GM12878 (cell line): Measurements from ENCODE around the gene PELI2. TPM values are rescaled to one million over a fixed set of nuclear protein-coding genes. Genes with fewer than 3 reads are reported as not detected.

ENCODE experiments used
- ATAC-seq: fragments of 200-7000 bp; cut with Tn5 transposase; 3 replicates; pipeline ENCODE4 v1.9.1; 2020; ENCODE audit warnings: mild to moderate bottlenecking, moderate library complexity
- BruUV-seq: library from RNA; stranded (reverse); fragments of 400-500 nt; replicated peaks from 2 replicates; lab custom pipeline; 2021; lab: Mats Ljungman, UMichigan
- CTCF ChIA-PET: fragments of 300-600 bp; sonication (Branson Sonifier 250); formaldehyde crosslinking; extraction: SDS; loops from one replicate; lab custom pipeline; 2021; ENCODE audit warnings: inconsistent platforms; lab: Yijun Ruan, JAX
- POLR2A ChIA-PET: fragments of 350-600 bp; formaldehyde crosslinking; extraction: SDS; loops from one replicate; lab custom pipeline; 2021; ENCODE audit warnings: inconsistent platforms; lab: Charles Lee
- RAD21 ChIA-PET: fragments of 300-600 bp; sonication (Branson Sonifier 250); formaldehyde crosslinking; loops from one replicate; lab custom pipeline; 2023; ENCODE audit warnings: antibody characterized with exemption; ENCODE audit not compliant: unreplicated experiment; lab: Charles Lee
- SMC1A ChIA-PET: fragments of 300-600 bp; sonication (Branson Sonifier 250); formaldehyde crosslinking; loops from one replicate; lab custom pipeline; 2023; ENCODE audit not compliant: unreplicated experiment, uncharacterized antibody; lab: Charles Lee
- DNase-seq: peaks from one replicate; pipeline ENCODE4 v3.0.0-alpha.2; 2011; ENCODE audit warnings: low read depth, low spot score
- FAIRE-seq: peaks from 3 replicates; lab custom pipeline; 2011; peaks lifted over from hg19 to GRCh38; lab: Jason Lieb, UNC
- H2AFZ ChIP-seq: 2 replicates; pipeline ENCODE4 v1.6.0; 2011; ENCODE audit warnings: low read depth, low read length, control low read depth; ENCODE audit not compliant: control insufficient read depth
- H3K27ac ChIP-seq: 2 replicates; pipeline ENCODE4 v1.5.1; 2011; ENCODE audit warnings: control low read depth; ENCODE audit not compliant: control insufficient read depth, insufficient read depth
- H3K27me3 ChIP-seq, 2 experiments: replicated peaks in 1 of 2; 2 replicates each; pipeline versions ENCODE4 v1.6.0 to v1.6.1; 2011; ENCODE audit warnings: low read length in 1 of 2; ENCODE audit not compliant: control insufficient read depth in 2 of 2, insufficient read depth in 2 of 2
- H3K36me3 ChIP-seq, 2 experiments: 2 replicates each; pipeline ENCODE4 v1.5.1; 2011; ENCODE audit warnings: low read length in 1 of 2; ENCODE audit not compliant: control insufficient read depth in 2 of 2, insufficient read depth in 2 of 2
- H3K4me1 ChIP-seq: 2 replicates; pipeline ENCODE4 v1.6.1; 2011; ENCODE audit warnings: mild to moderate bottlenecking, low read length, moderate library complexity, mixed read lengths; ENCODE audit not compliant: control insufficient read depth, insufficient read depth
- H3K4me2 ChIP-seq: 2 replicates; pipeline ENCODE4 v1.6.0; 2011; ENCODE audit warnings: control low read depth; ENCODE audit not compliant: control insufficient read depth, insufficient read depth
- H3K4me3 ChIP-seq: fragments of 200-600 bp; sonication (generic); 2 replicates; pipeline ENCODE4 v1.5.1; 2016
- H3K79me2 ChIP-seq: 2 replicates; pipeline ENCODE4 v1.6.0; 2011; ENCODE audit warnings: low read length; ENCODE audit not compliant: control insufficient read depth, insufficient read depth
- H3K9ac ChIP-seq: 2 replicates; pipeline ENCODE4 v1.8.0; 2011; ENCODE audit warnings: low read length, control low read depth, mixed read lengths; ENCODE audit not compliant: control insufficient read depth, insufficient read depth
- H3K9me3 ChIP-seq: replicated peaks from 3 replicates; pipeline ENCODE4 v1.5.1; 2011; ENCODE audit warnings: mild to moderate bottlenecking, low read length; ENCODE audit not compliant: control insufficient read depth, insufficient read depth
- H4K20me1 ChIP-seq: 2 replicates; pipeline ENCODE4 v1.6.0; 2011; ENCODE audit not compliant: control insufficient read depth, insufficient read depth
- CBX3 ChIP-seq: fragments of 200-600 bp; sonication (generic); IDR thresholded peaks from 2 replicates; pipeline ENCODE4 v1.6.1; 2016; ENCODE audit warnings: low read depth, borderline replicate concordance
- CUX1 ChIP-seq: IDR thresholded peaks from 2 replicates; pipeline ENCODE4 v1.6.1; 2012; ENCODE audit warnings: improper control_type of control experiment, low read depth, low read length; ENCODE audit not compliant: insufficient replicate concordance
- E2F4 ChIP-seq: IDR thresholded peaks from 2 replicates; pipeline ENCODE4 v1.6.1; 2012; ENCODE audit warnings: low read depth, low read length, improper control_type of control experiment
- EGR1 ChIP-seq, 2 experiments: IDR thresholded peaks; 1 replicate in 1 of 2; 2 replicates in 1 of 2; pipeline ENCODE4 v1.6.1; 2011 to 2012; ENCODE audit warnings: low read depth in 2 of 2, low read length in 2 of 2, borderline replicate concordance in 1 of 2, mild to moderate bottlenecking in 1 of 2, moderate library complexity in 1 of 2
- EP300 ChIP-seq, 2 experiments: fragments of 150-350 bp in 1 of 2; IDR thresholded peaks; 2 replicates each; pipeline ENCODE4 v1.6.1; 2011 to 2012; ENCODE audit warnings: low read depth in 2 of 2, low read length in 2 of 2, borderline replicate concordance in 1 of 2, improper control_type of control experiment in 1 of 2, inconsistent platforms in 1 of 2; ENCODE audit not compliant: control insufficient read depth in 1 of 2
- GABPA ChIP-seq: IDR thresholded peaks from 2 replicates; pipeline ENCODE4 v1.6.1; 2014; ENCODE audit warnings: antibody characterized with exemption, low read depth, mild to moderate bottlenecking, inconsistent platforms
- HDAC2 ChIP-seq: fragments of 200-600 bp; sonication (generic); IDR thresholded peaks from 2 replicates; pipeline ENCODE4 v1.6.1; 2017
- IKZF2 ChIP-seq, 2 experiments: fragments of 450-650 bp; IDR thresholded peaks; 2 replicates each; pipeline ENCODE4 v1.6.1; 2017; ENCODE audit warnings: mild to moderate bottlenecking in 2 of 2, moderate library complexity in 2 of 2
- JUNB ChIP-seq: IDR thresholded peaks from 2 replicates; pipeline ENCODE4 v1.6.1; 2016; ENCODE audit warnings: antibody characterized with exemption, mild to moderate bottlenecking
- KLF5 ChIP-seq: fragments of 450-650 bp; IDR thresholded peaks from 2 replicates; pipeline ENCODE4 v1.6.1; 2014; ENCODE audit warnings: mild to moderate bottlenecking; ENCODE audit not compliant: partially characterized antibody
- MYB ChIP-seq: fragments of 150-350 bp; IDR thresholded peaks from 2 replicates; pipeline ENCODE4 v1.6.1; 2014; ENCODE audit warnings: mild to moderate bottlenecking, low read depth, low read length, borderline replicate concordance
- NRF1 ChIP-seq: conservative IDR thresholded peaks from 2 replicates; pipeline ENCODE4 v1.6.1; 2011; ENCODE audit warnings: mild to moderate bottlenecking, low read depth, low read length, improper control_type of control experiment
- RFX5 ChIP-seq: IDR thresholded peaks from 2 replicates; pipeline ENCODE4 v1.6.1; 2011; ENCODE audit warnings: low read depth, low read length, improper control_type of control experiment
- SIX5 ChIP-seq: IDR thresholded peaks from 2 replicates; pipeline ENCODE4 v1.6.1; 2011; ENCODE audit warnings: mild to moderate bottlenecking, low read depth, low read length, moderate library complexity; ENCODE audit not compliant: severe bottlenecking
- STAT3 ChIP-seq: IDR thresholded peaks from 2 replicates; pipeline ENCODE4 v1.6.1; 2011; ENCODE audit warnings: low read depth, low read length, improper control_type of control experiment
- TCF7 ChIP-seq: IDR thresholded peaks from 2 replicates; pipeline ENCODE4 v1.6.1; 2014; ENCODE audit warnings: antibody characterized with exemption, borderline replicate concordance
- YY1 ChIP-seq: IDR thresholded peaks from 2 replicates; pipeline ENCODE4 v1.6.1; 2011; ENCODE audit warnings: low read depth, mild to moderate bottlenecking, low read length
- ZBED1 ChIP-seq: IDR thresholded peaks from 2 replicates; pipeline ENCODE4 v1.6.1; 2016; ENCODE audit warnings: borderline replicate concordance
- ZNF207 ChIP-seq: fragments of 450-650 bp; IDR thresholded peaks from 2 replicates; pipeline ENCODE4 v1.6.1; 2014; ENCODE audit warnings: antibody characterized with exemption, mild to moderate bottlenecking, borderline replicate concordance
- ZNF622 ChIP-seq: fragments of 450-650 bp; IDR thresholded peaks from 2 replicates; pipeline ENCODE4 v1.6.1; 2017; ENCODE audit warnings: mild to moderate bottlenecking, inconsistent platforms
- WGBS: methylation state at CpG from one replicate; pipeline ENCODE4 v1.1.6; 2016; ENCODE audit warnings: low lambda C conversion rate; ENCODE audit not compliant: insufficient replicate concordance, insufficient coverage; ENCODE audit errors: missing lambda C conversion rate; 5-methylcytosine and 5-hydroxymethylcytosine counted together
- in situ Hi-C: fragments of 300-500 bp; cut with MboI; formaldehyde crosslinking; loops from 9 replicates; pipeline ENCODE4 v1.14.3; 2018; ENCODE audit warnings: mixed read lengths
- intact Hi-C: fragments of 100-400 bp; cut with micrococcal nuclease; formaldehyde crosslinking; loops from one replicate; pipeline ENCODE4 v1.14.2; 2022; ENCODE audit not compliant: unreplicated experiment
- polyA plus RNA-seq, 11 experiments: library from polyadenylated mRNA; depleted of rRNA in 4 of 11; unstranded in 6 of 11; stranded (reverse) in 5 of 11; fragments of >200 nt; fragmentation: Nextera tagmentation in 4 of 11; fragmentation: Illumina TruSeq in 1 of 11; extraction: Ambion mirVana in 4 of 11; extraction: Trizol in 1 of 11; gene quantifications; 1 replicate in 1 of 11; 2 replicates in 10 of 11; pipeline versions ENCODE4 v1.2.1 to v1.2.3, GENCODE V29; 2011 to 2016; ENCODE audit warnings: inconsistent platforms in 2 of 11, missing spikeins in 2 of 11, low read depth in 1 of 11
- total RNA-seq, 4 experiments: library from RNA; depleted of rRNA in 3 of 4; stranded (reverse); fragments of >200 nt in 3 of 4; fragmentation: Illumina TruSeq in 1 of 4; extraction: Trizol in 1 of 4; gene quantifications; 2 replicates each; pipeline versions ENCODE4 v1.2.1 to v1.2.3, GENCODE V29; 2013 to 2021

Gene PELI2
- total and polyA plus RNA-seq, 10 of the 15 experiments (the other 5 are each of a cell fraction or from before 2014, with no cell fraction given) = under 0.01 to 0.10 (median 0.01) TPM; not detected in 3

- POLR2A ChIA-PET = no interaction called here
- Histone ChIP-seq H3K4me1 (no peaks in the 10 kb centered on the region), H3K27me3 (no peaks in the 10 kb centered on the region; a peak in 1 of 4 replicates), H3K27ac (no peak overlapping the region), H3K4me2 (no peak overlapping the region), H4K20me1 (no peaks in the 10 kb centered on the region), H2AFZ (no peak overlapping the region), H3K36me3 (no peaks in the 10 kb centered on the region), H3K9ac (no peak overlapping the region), H3K9me3 (no peaks in the 10 kb centered on the region), H3K4me3 (no peak overlapping the region), H3K79me2 (no peaks in the 10 kb centered on the region)
- RAD21 ChIA-PET = no interaction called here
- CTCF ChIA-PET = no interaction called here
- DNase-seq (no peak), ATAC-seq (no peak), FAIRE-seq (no peak)
- 7% methylated on average over 3 of the region's 3 CpGs for WGBS
- intact Hi-C loops (no loop called here), in situ Hi-C loops (no loop called here)
- TF ChIP-seq RFX5 (no peak), JUNB (no peak), CBX3 (no peak), GABPA (no peak), HDAC2 (no peak), YY1 (no peak), KLF5 (no peak), IKZF2 (IDR thresholded peaks at IDR 0.05) (no peak), ZNF622 (no peak), E2F4 (no peak), MYB (no peak), ZNF207 (no peak), EGR1 (IDR thresholded peaks at IDR 0.05; ENCODE audit: borderline replicate concordance in 1 of 2, low read depth in 2 of 2, low read length in 2 of 2) (no peak), TCF7 (no peak), EP300 (IDR thresholded peaks at IDR 0.05; ENCODE audit: borderline replicate concordance in 1 of 2, control insufficient read depth in 1 of 2, low read depth in 2 of 2, low read length in 2 of 2) (no peak), SIX5 (no peak), CUX1 (no peak), NRF1 (no peak), ZBED1 (no peak), STAT3 (no peak)
- SMC1A ChIA-PET = no interaction called here
- BruUV-seq = no TSS peak
These were observed 89.5 kb downstream of the PELI2 start for GRCh38 chr14:56207626-56208292.
